ENCODE results near the gene POLR3B. TPM values are rescaled to one million over a fixed set of nuclear protein-coding genes. Genes with fewer than 3 reads are reported as not detected.
"Not testable (repeated sequence)": the region's sequence is repeated elsewhere in the genome, so short reads cannot be mapped to it uniquely, and the experiment has no call there.

The POLR3B gene
- total RNA-seq, 2 donors from 2014 or later: 9.0 to 12.4 TPM

DNA sequence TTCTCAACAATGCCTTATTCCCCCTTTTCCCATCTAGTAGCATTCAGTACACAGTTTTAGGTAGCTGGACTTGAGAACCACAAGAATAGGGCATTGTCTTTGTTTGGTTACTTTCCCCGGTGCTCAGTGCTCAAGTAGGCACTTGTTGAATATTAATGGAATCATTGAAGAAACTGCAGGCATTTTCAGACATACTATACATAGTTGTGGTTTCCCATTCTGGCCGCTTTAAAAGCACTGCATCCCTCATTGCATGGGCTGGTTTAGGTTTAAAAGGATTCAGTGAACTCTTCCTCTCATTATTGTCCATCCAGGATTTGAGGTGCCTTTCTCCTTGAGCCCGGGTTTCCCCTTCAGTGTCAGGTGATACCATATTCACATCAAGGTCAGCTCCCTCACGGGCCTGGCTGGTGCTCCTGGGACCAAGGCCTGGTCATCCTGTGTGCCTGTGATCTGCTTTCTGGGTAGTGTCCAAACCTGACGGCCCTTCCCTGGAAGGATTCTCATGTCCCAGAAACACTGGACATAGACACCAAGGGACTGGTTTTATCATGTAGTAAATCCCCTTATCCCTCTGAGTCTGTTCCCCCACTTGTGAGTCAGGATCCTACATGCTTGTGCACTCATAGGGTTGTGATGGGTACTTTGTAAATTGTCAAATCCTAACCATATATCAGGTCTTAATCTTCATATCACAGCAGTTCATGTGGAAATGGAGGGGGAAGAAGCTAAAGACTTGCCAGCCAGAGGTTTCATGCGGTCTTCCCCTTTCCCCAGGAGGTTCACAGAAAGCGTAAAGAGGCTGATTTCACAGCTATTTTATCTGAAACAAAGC is 47.7 kb upstream of the POLR3B start:
- no peaks in the 10 kb centered on the region for H3K36me3 Mint-ChIP-seq (ENCODE audit: low read depth)
- WGBS, 2 experiments (ENCODE audit: insufficient coverage in 1 of 2, insufficient read length in 1 of 2): 89 to 91% methylated on average over 4 to 7 of the region's 7 CpGs
- H3K4me1 Mint-ChIP-seq: peaks cover 13% of the 10 kb centered on the region
- TF ChIP-seq, protein P1, sequence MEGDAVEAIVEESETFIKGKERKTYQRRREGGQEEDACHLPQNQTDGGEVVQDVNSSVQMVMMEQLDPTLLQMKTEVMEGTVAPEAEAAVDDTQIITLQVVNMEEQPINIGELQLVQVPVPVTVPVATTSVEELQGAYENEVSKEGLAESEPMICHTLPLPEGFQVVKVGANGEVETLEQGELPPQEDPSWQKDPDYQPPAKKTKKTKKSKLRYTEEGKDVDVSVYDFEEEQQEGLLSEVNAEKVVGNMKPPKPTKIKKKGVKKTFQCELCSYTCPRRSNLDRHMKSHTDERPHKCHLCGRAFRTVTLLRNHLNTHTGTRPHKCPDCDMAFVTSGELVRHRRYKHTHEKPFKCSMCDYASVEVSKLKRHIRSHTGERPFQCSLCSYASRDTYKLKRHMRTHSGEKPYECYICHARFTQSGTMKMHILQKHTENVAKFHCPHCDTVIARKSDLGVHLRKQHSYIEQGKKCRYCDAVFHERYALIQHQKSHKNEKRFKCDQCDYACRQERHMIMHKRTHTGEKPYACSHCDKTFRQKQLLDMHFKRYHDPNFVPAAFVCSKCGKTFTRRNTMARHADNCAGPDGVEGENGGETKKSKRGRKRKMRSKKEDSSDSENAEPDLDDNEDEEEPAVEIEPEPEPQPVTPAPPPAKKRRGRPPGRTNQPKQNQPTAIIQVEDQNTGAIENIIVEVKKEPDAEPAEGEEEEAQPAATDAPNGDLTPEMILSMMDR (conservative IDR thresholded peaks at IDR 0.05): no peak
- no peaks in the 10 kb centered on the region for H3K36me3 ChIP-seq (ENCODE audit: control insufficient read depth, insufficient read depth, low read length)
- H3K4me3 Mint-ChIP-seq: no peak overlapping the region
- H3K4me3 ChIP-seq (ENCODE audit: low read length): no peak overlapping the region
- no peaks in the 10 kb centered on the region for H3K27me3 ChIP-seq (ENCODE audit: control insufficient read depth, insufficient read depth, low read length, poor library complexity, severe bottlenecking)
- H3K27ac ChIP-seq (ENCODE audit: low read depth, low read length): peak overlapping the region; percentile 6
- no peaks in the 10 kb centered on the region for H3K9me3 ChIP-seq (ENCODE audit: control insufficient read depth, low read length)
- H3K9ac ChIP-seq (ENCODE audit: extremely low read depth, low read length, poor library complexity, severe bottlenecking): no peak overlapping the region
- H3K9me3 Mint-ChIP-seq: no peaks in the 10 kb centered on the region
- no peaks in the 10 kb centered on the region for H3K4me1 ChIP-seq (ENCODE audit: control insufficient read depth, insufficient read depth, low read length)
- no peaks in the 10 kb centered on the region for H3K27me3 Mint-ChIP-seq (ENCODE audit: insufficient read depth)
- DNase-seq: no peak
- no peak overlapping the region for H3K27ac Mint-ChIP-seq

DNA sequence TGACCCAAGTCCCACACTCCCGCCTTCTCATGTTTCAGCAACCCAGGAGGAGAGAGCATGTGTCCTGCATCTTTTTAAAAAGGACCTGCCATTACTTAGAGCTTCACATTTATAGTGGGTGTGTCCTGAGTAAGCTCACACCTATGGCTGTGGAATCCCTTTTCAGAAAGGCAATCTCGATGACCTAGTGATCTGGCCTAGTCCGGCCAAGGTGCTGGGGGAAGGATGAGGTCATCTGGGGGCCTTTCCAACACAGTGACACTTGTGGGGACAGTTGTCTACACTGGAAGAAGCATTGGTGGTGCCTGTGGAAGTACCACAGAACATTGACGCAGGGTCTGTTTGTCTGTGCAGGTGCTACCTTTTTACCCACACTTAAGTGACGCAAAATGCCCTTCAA is 46.9 kb upstream of the POLR3B start:
- DNase-seq: no peak
- TF ChIP-seq, protein P1 (conservative IDR thresholded peaks at IDR 0.05): no peak

DNA sequence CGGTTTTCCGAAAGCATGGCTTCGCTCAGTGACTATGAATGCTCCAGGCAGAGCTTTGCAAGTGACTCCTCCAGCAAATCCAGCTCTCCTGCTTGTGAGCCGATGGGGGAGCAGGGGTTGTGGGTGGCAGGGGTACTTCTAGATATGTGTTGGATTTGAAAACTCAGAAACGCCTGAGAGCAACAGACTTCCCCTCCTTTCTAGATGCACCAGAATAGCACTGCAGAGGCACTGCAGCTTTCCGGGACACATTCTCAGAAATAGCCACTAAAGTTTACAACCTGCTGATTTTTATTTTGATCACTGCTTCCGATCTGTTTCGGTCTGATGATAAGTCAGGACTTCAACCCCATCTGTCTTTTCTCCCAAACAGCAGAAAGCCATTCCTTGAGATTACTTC is 46.4 kb upstream of the POLR3B start:
- Histone ChIP-seq H3K27ac (ENCODE audit: low read depth, low read length) (no peak overlapping the region), H3K9ac (ENCODE audit: extremely low read depth, low read length, poor library complexity, severe bottlenecking) (no peak overlapping the region), H3K9me3 (ENCODE audit: control insufficient read depth, low read length) (no peaks in the 10 kb centered on the region), H3K36me3 (ENCODE audit: control insufficient read depth, insufficient read depth, low read length) (no peaks in the 10 kb centered on the region), H3K4me3 (ENCODE audit: low read length) (no peak overlapping the region), H3K4me1 (ENCODE audit: control insufficient read depth, insufficient read depth, low read length) (no peaks in the 10 kb centered on the region), H3K27me3 (ENCODE audit: control insufficient read depth, insufficient read depth, low read length, poor library complexity, severe bottlenecking) (no peaks in the 10 kb centered on the region)
- WGBS, 2 experiments (ENCODE audit: insufficient coverage in 1 of 2, insufficient read length in 1 of 2): 90 to 96% methylated on average over 6 to 8 of the region's 8 CpGs
- no peak for DNase-seq
- Mint-ChIP-seq H3K4me1 (peaks cover 8% of the 10 kb centered on the region), H3K27me3 (ENCODE audit: insufficient read depth) (no peaks in the 10 kb centered on the region), H3K27ac (peak overlapping the region; percentile 5), H3K9me3 (no peaks in the 10 kb centered on the region), H3K36me3 (ENCODE audit: low read depth) (peaks cover 7% of the 10 kb centered on the region), H3K4me3 (no peak overlapping the region)
- TF ChIP-seq, protein P1 (conservative IDR thresholded peaks at IDR 0.05): no peak

More for the DNA sequence above, 46.9 kb upstream of the POLR3B start:
- Histone ChIP-seq H3K27ac (ENCODE audit: low read depth, low read length) (no peak overlapping the region), H3K36me3 (ENCODE audit: control insufficient read depth, insufficient read depth, low read length) (no peaks in the 10 kb centered on the region), H3K9me3 (ENCODE audit: control insufficient read depth, low read length) (no peaks in the 10 kb centered on the region), H3K4me1 (ENCODE audit: control insufficient read depth, insufficient read depth, low read length) (no peaks in the 10 kb centered on the region), H3K27me3 (ENCODE audit: control insufficient read depth, insufficient read depth, low read length, poor library complexity, severe bottlenecking) (no peaks in the 10 kb centered on the region), H3K4me3 (ENCODE audit: low read length) (no peak overlapping the region), H3K9ac (ENCODE audit: extremely low read depth, low read length, poor library complexity, severe bottlenecking) (no peak overlapping the region)
- Mint-ChIP-seq H3K9me3 (no peaks in the 10 kb centered on the region), H3K4me1 (peaks cover 8% of the 10 kb centered on the region), H3K27ac (peak overlapping the region; percentile 5), H3K27me3 (ENCODE audit: insufficient read depth) (no peaks in the 10 kb centered on the region), H3K4me3 (no peak overlapping the region), H3K36me3 (ENCODE audit: low read depth) (peaks cover 7% of the 10 kb centered on the region)
- WGBS, 2 experiments (ENCODE audit: insufficient coverage in 1 of 2, insufficient read length in 1 of 2): 93 to 96% methylated on average over 4 to 5 of the region's 5 CpGs

DNA sequence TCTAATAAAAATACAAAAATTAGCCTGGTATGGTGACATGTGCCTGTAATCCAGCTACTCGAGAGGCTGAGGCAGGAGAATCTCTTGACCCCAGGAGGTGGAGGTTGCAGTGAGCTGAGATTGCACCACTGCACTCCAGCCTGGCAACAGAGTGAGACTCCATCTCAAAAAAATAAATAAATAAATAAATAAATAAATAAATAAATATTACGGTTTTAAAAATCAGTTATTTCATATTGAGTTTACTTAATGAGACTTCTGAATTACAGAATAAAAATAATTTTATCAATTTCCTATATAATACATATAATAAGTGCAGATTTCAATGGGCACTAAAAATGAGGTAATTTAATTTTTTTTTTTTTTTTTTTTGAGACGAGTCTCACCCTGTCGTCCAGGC is 44.1 kb upstream of the POLR3B start:
- DNase-seq; H3K4me3 ChIP-seq (ENCODE audit: low read length); H3K36me3 ChIP-seq (ENCODE audit: control insufficient read depth, insufficient read depth, low read length); H3K4me1 Mint-ChIP-seq; H3K27me3 Mint-ChIP-seq (ENCODE audit: insufficient read depth); H3K4me3 Mint-ChIP-seq; H3K27ac ChIP-seq (ENCODE audit: low read depth, low read length); H3K27ac Mint-ChIP-seq; H3K4me1 ChIP-seq (ENCODE audit: control insufficient read depth, insufficient read depth, low read length); H3K9me3 Mint-ChIP-seq; H3K9ac ChIP-seq (ENCODE audit: extremely low read depth, low read length, poor library complexity, severe bottlenecking); H3K9me3 ChIP-seq (ENCODE audit: control insufficient read depth, low read length); H3K27me3 ChIP-seq (ENCODE audit: control insufficient read depth, insufficient read depth, low read length, poor library complexity, severe bottlenecking): not testable (repeated sequence)
- 94% methylated on average over 1 of the region's 4 CpGs; no CpG with 5 or more reads in 1 of the 2 experiments for WGBS, 2 experiments (ENCODE audit: insufficient coverage in 1 of 2, insufficient read length in 1 of 2)
- peaks cover 12% of the 10 kb centered on the region for H3K36me3 Mint-ChIP-seq (ENCODE audit: low read depth)
